HEK293 (cell line): Measurements from ENCODE around the gene RIOK1.
"Not testable (repeated sequence)": the region's sequence is repeated elsewhere in the genome, so short reads cannot be mapped to it uniquely, and the experiment has no call there.

Experiments
- CTCF ChIA-PET: fragments of 350-600 bp; formaldehyde crosslinking; extraction: SDS; loops from one replicate; lab custom pipeline; 2021; ENCODE audit warnings: antibody characterized with exemption; lab: Yijun Ruan, JAX
- POLR2A ChIA-PET: fragments of 300-600 bp; formaldehyde crosslinking; extraction: SDS; loops from one replicate; lab custom pipeline; 2020; ENCODE audit warnings: antibody characterized with exemption, inconsistent platforms; lab: Yijun Ruan, JAX
- H3K27ac ChIP-seq: fragments of 200-500 bp; sonication (Bioruptor generic); 2 replicates; pipeline ENCODE4 v1.5.1; 2014; ENCODE audit warnings: low read depth, low read length, control low read depth, inconsistent platforms; ENCODE audit errors: extremely low read depth
- H3K36me3 ChIP-seq, 2 experiments: fragments of 200-500 bp in 1 of 2; sonication (Bioruptor generic) in 1 of 2; 1 replicate in 1 of 2; 2 replicates in 1 of 2; pipeline ENCODE4 v1.5.1; 2014 to 2017; ENCODE audit warnings: inconsistent platforms in 2 of 2, low read length in 2 of 2; ENCODE audit not compliant: control insufficient read depth in 2 of 2, insufficient read depth in 1 of 2
- H3K4me1 ChIP-seq: fragments of 200-500 bp; sonication (Bioruptor generic); 2 replicates; pipeline ENCODE4 v1.5.1; 2014; ENCODE audit warnings: mild to moderate bottlenecking, low read length, inconsistent platforms; ENCODE audit not compliant: control insufficient read depth, insufficient read depth
- H3K4me3 ChIP-seq: 2 replicates; pipeline ENCODE4 v1.5.1; 2011; ENCODE audit warnings: low read depth, mild to moderate bottlenecking, control low read depth, low read length, moderate library complexity
- H3K9me3 ChIP-seq: fragments of 200-500 bp; sonication (Bioruptor generic); 2 replicates; pipeline ENCODE4 v1.5.1; 2014; ENCODE audit warnings: low read depth, low read length, inconsistent platforms; ENCODE audit not compliant: control insufficient read depth, insufficient read depth
- EGR2 ChIP-seq: fragments of 450-650 bp; formaldehyde crosslinking; IDR thresholded peaks from 2 replicates; pipeline ENCODE4 v1.5.1; 2016; ENCODE audit warnings: low read depth, missing biosample characterization, missing genetic modification characterization
- FEZF1 ChIP-seq: fragments of 450-650 bp; formaldehyde crosslinking; IDR thresholded peaks from 2 replicates; pipeline ENCODE4 v1.5.1; 2016; ENCODE audit warnings: missing biosample characterization, missing genetic modification characterization
- GLIS1 ChIP-seq: fragments of 450-650 bp; formaldehyde crosslinking; IDR thresholded peaks from 2 replicates; pipeline ENCODE4 v1.5.1; 2016; ENCODE audit warnings: missing biosample characterization, missing genetic modification characterization
- PRDM1 ChIP-seq: fragments of 450-650 bp; formaldehyde crosslinking; IDR thresholded peaks from 2 replicates; pipeline ENCODE4; 2016; ENCODE audit warnings: missing biosample characterization, missing genetic modification characterization
- SETDB1 ChIP-seq: IDR thresholded peaks from one replicate; pipeline ENCODE4 v1.6.1; 2017; ENCODE audit warnings: mild to moderate bottlenecking, low read length, moderate library complexity, mixed read lengths; ENCODE audit not compliant: insufficient read length
- ZFHX2 ChIP-seq: fragments of 450-650 bp; formaldehyde crosslinking; conservative IDR thresholded peaks from 2 replicates; pipeline ENCODE4 v1.5.1; 2016; ENCODE audit warnings: missing biosample characterization, missing genetic modification characterization
- ZIC2 ChIP-seq: fragments of 450-650 bp; formaldehyde crosslinking; IDR thresholded peaks from 2 replicates; pipeline ENCODE4 v1.5.1; 2016; ENCODE audit warnings: missing biosample characterization, missing genetic modification characterization
- ZNF558 ChIP-seq: fragments of 450-650 bp; formaldehyde crosslinking; IDR thresholded peaks from 2 replicates; pipeline ENCODE4 v1.5.1; 2016; ENCODE audit warnings: missing biosample characterization, missing genetic modification characterization
- ZNF664 ChIP-seq: fragments of 450-650 bp; formaldehyde crosslinking; IDR thresholded peaks from 2 replicates; pipeline ENCODE4 v1.5.1; 2016; ENCODE audit warnings: missing biosample characterization, missing genetic modification characterization
- TF ChIP-seq, protein P1 (sequence below): fragments of 450-650 bp; formaldehyde crosslinking; optimal IDR thresholded peaks from 2 replicates; pipeline ENCODE3; 2016; ENCODE audit warnings: missing biosample characterization, mild to moderate bottlenecking, missing genetic modification characterization
- TF ChIP-seq, protein P2 (sequence below): fragments of 450-650 bp; formaldehyde crosslinking; IDR thresholded peaks from 2 replicates; pipeline ENCODE4 v1.5.1; 2016; ENCODE audit warnings: missing biosample characterization, missing genetic modification characterization
- TF ChIP-seq, protein P3 (sequence below): fragments of 450-650 bp; formaldehyde crosslinking; IDR thresholded peaks from 2 replicates; pipeline ENCODE4 v1.5.1; 2017; ENCODE audit warnings: missing biosample characterization, missing genetic modification characterization
- TF ChIP-seq, protein P4 (sequence below): fragments of 450-650 bp; formaldehyde crosslinking; IDR thresholded peaks from 2 replicates; pipeline ENCODE4 v1.5.1; 2017; ENCODE audit warnings: missing biosample characterization, missing genetic modification characterization

The RIOK1 gene

DNA sequence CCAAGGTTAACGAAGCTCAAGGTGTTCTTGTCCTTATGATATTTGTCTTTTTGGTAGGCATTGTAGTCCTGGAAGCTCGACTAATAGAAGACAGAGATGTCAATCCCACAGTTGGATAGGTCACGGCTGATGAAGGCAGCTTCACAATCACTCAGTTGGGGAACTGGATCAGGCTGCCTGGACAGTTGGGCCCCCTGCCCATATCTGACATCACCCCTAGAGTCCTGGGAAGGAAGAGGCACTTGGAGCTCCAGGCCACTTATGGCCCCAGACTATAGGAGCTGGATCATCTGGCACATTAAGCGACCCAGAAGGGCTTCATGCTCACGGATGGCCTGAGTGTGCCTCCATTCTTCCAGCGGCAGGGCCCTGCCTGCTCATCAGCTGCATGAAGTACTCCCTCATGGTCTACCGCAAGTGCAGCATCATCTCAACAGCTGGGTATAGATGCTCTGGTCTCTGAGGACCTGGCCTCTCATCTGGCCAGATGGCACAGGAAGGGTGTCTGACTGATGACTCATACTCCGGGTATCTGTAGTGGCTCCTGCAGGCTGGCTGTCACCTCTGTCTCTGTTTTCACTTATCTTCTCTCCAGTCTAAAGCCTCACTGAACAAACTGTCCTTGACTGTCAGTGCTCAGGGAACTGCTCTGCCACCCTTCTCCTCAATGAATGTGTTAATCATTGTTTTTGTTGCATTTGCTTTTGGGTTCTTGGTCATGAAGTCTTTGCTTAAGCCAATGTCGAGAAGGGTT lies 47.4 kb upstream of the RIOK1 start:
- no peak overlapping the region for H3K27ac ChIP-seq
- POLR2A ChIA-PET: interaction anchor here (0.8 to 1.1 kb wide), 2 partner anchors 22 to 29 kb away, joined by 3 read pairs; partner anchors contain the start of gene SSR1

DNA sequence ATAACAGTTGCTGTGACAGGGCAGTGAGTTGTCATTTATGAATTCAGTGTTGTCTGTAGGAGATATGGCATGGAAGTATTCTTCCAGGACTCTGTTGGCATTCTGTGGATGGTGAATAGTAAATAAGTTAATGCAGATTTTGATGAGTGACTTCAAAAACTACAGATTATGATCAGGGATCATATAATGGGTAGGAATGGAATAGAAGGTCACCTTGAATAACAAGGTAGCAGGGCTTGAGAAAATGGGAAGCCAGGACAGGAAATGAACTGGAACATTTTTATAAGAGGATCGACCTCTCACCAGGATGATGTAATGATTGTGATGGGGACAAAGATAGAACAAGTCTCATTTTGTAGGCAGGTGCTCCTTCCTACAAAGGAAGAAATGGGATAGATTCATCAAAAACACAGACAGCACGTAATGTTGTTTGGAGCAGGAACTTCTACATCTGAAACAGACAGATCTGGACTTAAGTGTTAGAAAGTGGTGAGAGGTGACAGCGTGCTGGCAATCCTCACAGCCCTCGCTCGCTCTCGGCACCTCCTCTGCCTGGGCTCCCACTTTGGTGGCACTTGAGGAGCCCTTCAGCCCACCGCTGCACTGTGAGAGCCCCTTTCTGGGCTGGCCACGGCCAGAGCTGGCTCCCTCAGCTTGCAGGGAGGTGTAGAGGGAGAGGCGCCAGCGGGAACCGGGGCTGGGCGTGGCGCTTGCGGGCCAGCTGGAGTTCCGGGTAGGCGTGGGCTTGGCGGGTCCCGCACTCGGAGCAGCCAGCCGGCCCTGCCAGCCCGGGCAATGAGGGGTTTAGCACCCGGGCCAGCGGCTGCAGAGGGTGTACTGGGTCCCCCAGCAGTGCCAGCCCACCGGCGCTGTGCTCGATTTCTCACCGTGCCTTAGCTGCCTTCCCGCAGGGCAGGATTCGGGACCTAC lies 45.8 kb upstream of the RIOK1 start:
- POLR2A ChIA-PET: interaction anchor here (1.1 kb wide), 1 partner anchor 15 kb away, joined by 3 read pairs; no protein-coding TSS in a partner anchor
- CTCF ChIA-PET: interaction anchor here (0.6 to 1.1 kb wide), 2 partner anchors 45 to 272 kb away, joined by 3 to 4 read pairs; no protein-coding TSS in a partner anchor
- no peaks in the 10 kb centered on the region for H3K36me3 ChIP-seq

More for the DNA sequence above, 47.4 kb upstream of the RIOK1 start:
- CTCF ChIA-PET: interaction anchor here (0.6 kb wide), 1 partner anchor 12 kb away, joined by 3 read pairs; no protein-coding TSS in a partner anchor
- no peaks in the 10 kb centered on the region for H3K4me1 ChIP-seq
- H3K9me3 ChIP-seq: no peaks in the 10 kb centered on the region
- H3K36me3 ChIP-seq: no peaks in the 10 kb centered on the region
- no peak overlapping the region for H3K4me3 ChIP-seq
- TF ChIP-seq, protein P1, sequence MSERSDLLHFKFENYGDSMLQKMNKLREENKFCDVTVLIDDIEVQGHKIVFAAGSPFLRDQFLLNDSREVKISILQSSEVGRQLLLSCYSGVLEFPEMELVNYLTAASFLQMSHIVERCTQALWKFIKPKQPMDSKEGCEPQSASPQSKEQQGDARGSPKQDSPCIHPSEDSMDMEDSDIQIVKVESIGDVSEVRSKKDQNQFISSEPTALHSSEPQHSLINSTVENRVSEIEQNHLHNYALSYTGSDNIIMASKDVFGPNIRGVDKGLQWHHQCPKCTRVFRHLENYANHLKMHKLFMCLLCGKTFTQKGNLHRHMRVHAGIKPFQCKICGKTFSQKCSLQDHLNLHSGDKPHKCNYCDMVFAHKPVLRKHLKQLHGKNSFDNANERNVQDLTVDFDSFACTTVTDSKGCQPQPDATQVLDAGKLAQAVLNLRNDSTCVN (tag by site-specific recombination): no peak
- TF ChIP-seq PRDM1 (tag by site-specific recombination) (peak; percentile 35; the same call in 1 of the 2 replicates), ZNF558 (0 out of 2 replicates have a peak, but pooled peaks have one; percentile 47)

DNA sequence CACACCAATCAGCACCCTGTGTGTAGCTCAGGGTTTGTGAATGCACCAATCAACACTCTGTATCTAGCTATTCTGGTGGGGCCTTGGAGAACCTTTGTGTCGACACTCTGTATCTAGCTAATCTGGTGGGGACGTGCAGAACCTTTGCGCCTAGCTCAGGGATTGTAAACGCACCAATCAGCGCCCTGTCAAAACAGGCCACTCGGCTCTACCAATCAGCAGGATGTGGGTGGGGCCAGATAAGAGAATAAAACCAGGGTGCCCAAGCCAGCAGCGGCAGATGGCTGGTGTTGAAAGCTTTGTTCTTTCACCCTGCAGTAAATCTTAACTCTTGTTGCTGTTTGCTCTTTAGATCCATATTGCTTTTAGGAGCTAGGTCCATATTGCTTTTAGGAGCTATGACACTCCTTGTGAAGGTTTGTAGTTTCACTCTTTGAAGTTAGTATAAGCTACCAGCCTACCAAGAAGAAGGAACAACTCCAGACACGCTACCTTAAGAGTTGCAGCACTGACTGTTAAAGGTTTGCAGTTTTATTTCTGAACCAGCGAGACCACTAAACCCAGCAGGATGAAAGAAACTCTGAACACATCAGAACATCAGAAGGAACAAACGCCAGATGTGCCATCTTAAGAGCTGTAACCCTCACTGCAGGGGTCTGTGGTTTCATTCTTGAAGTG lies 44.7 kb upstream of the RIOK1 start:
- H3K9me3 ChIP-seq, H3K4me1 ChIP-seq, H3K4me3 ChIP-seq, H3K27ac ChIP-seq, H3K36me3 ChIP-seq: not testable (repeated sequence)
- CTCF ChIA-PET: interaction anchor here (0.6 to 1.1 kb wide), 3 partner anchors 23 to 731 kb away, joined by 3 read pairs; no protein-coding TSS in a partner anchor
- POLR2A ChIA-PET: interaction anchor here (1.1 to 1.7 kb wide), 2 partner anchors 16 to 45 kb away, joined by 3 to 7 read pairs; partner anchors contain the start of genes CAGE1 and RIOK1

More for the DNA sequence above, 45.8 kb upstream of the RIOK1 start:
- H3K27ac ChIP-seq: no peak overlapping the region
- TF ChIP-seq, protein P2, sequence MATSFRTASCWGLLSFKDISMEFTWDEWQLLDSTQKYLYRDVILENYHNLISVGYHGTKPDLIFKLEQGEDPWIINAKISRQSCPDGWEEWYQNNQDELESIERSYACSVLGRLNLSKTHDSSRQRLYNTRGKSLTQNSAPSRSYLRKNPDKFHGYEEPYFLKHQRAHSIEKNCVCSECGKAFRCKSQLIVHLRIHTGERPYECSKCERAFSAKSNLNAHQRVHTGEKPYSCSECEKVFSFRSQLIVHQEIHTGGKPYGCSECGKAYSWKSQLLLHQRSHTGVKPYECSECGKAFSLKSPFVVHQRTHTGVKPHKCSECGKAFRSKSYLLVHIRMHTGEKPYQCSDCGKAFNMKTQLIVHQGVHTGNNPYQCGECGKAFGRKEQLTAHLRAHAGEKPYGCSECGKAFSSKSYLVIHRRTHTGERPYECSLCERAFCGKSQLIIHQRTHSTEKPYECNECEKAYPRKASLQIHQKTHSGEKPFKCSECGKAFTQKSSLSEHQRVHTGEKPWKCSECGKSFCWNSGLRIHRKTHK (tag by site-specific recombination): no peak
- TF ChIP-seq, protein P3, sequence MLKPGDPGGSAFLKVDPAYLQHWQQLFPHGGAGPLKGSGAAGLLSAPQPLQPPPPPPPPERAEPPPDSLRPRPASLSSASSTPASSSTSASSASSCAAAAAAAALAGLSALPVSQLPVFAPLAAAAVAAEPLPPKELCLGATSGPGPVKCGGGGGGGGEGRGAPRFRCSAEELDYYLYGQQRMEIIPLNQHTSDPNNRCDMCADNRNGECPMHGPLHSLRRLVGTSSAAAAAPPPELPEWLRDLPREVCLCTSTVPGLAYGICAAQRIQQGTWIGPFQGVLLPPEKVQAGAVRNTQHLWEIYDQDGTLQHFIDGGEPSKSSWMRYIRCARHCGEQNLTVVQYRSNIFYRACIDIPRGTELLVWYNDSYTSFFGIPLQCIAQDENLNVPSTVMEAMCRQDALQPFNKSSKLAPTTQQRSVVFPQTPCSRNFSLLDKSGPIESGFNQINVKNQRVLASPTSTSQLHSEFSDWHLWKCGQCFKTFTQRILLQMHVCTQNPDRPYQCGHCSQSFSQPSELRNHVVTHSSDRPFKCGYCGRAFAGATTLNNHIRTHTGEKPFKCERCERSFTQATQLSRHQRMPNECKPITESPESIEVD: no peak
- peak; percentile 20; the same call in 1 of the 2 replicates for TF ChIP-seq ZNF664
- H3K9me3 ChIP-seq: no peaks in the 10 kb centered on the region
- H3K4me1 ChIP-seq: peaks cover 3% of the 10 kb centered on the region; the same call in 1 of the 2 replicates
- H3K4me3 ChIP-seq: no peak overlapping the region

DNA sequence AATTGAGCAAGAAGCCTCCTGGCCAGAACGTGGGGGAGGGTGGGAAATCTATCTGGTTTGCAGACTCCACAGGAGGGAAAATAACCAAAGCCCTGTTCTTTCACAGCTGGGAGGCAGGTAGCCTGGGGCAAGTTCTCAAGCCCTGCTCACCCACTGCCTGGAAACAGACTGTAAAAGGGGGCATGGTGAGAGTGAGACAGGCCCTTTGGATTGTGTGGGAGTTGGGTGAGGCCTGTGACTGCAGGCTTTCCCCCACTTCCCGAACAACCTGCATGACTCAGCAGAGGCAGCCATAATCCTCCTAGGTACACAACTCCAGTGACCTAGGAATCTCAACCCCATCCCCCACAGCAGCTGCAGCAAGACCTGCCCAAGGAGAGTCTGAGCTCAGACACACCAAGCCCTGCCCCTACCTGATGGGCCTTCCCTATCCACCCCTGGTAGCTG lies 42.0 kb upstream of the RIOK1 start:
- H3K36me3 ChIP-seq, H3K9me3 ChIP-seq, H3K4me1 ChIP-seq, POLR2A ChIA-PET, H3K4me3 ChIP-seq: not testable (repeated sequence)
- peak overlapping the region; percentile 68; the same call in 1 of the 2 replicates for H3K27ac ChIP-seq
- CTCF ChIA-PET: interaction anchor here (0.7 to 1.9 kb wide), 2 partner anchors 8 to 42 kb away, joined by 3 to 6 read pairs; partner anchors contain the start of genes CAGE1 and RIOK1
- TF ChIP-seq EGR2 (peak; percentile 69; the same call in 1 of the 2 replicates), GLIS1 (peak; percentile 37; the same call in 1 of the 2 replicates), FEZF1 (tag by site-specific recombination) (0 out of 2 replicates have a peak, but pooled peaks have one; percentile 20), ZIC2 (tag by site-specific recombination) (peak; percentile 57), SETDB1 (peak; percentile 12), ZFHX2 (tag by site-specific recombination) (peak; percentile 63)
- TF ChIP-seq, protein P4, sequence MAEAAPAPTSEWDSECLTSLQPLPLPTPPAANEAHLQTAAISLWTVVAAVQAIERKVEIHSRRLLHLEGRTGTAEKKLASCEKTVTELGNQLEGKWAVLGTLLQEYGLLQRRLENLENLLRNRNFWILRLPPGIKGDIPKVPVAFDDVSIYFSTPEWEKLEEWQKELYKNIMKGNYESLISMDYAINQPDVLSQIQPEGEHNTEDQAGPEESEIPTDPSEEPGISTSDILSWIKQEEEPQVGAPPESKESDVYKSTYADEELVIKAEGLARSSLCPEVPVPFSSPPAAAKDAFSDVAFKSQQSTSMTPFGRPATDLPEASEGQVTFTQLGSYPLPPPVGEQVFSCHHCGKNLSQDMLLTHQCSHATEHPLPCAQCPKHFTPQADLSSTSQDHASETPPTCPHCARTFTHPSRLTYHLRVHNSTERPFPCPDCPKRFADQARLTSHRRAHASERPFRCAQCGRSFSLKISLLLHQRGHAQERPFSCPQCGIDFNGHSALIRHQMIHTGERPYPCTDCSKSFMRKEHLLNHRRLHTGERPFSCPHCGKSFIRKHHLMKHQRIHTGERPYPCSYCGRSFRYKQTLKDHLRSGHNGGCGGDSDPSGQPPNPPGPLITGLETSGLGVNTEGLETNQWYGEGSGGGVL (tag by site-specific recombination): peak; percentile 41
